K562 (cell line): ENCODE data around the gene GAPVD1. TPM values are rescaled to one million over a fixed set of nuclear protein-coding genes. Genes with fewer than 3 reads are reported as not detected.

ENCODE experiments used
- ATAC-seq: fragments of 200-7000 bp; cut with Tn5 transposase; 3 replicates; pipeline ENCODE4 v1.9.1; 2020; ENCODE audit warnings: moderate library complexity
- BruUV-seq: library from RNA; stranded (reverse); fragments of 400-500 nt; replicated peaks from 2 replicates; lab custom pipeline; 2021; lab: Mats Ljungman, UMichigan
- CTCF ChIA-PET: fragments of 300-600 bp; formaldehyde crosslinking; extraction: SDS; loops from one replicate; lab custom pipeline; 2021; ENCODE audit warnings: low intra/inter-chr PET ratio; lab: Yijun Ruan, JAX
- POLR2A ChIA-PET: fragments of 300-600, 350-650 bp; sonication (Branson Sonifier 250); formaldehyde crosslinking; extraction: SDS; loops from one replicate; lab custom pipeline; 2021; ENCODE audit warnings: antibody characterized with exemption, inconsistent platforms; lab: Yijun Ruan, JAX
- DNase-seq, 4 experiments: peaks; one replicate each; pipeline versions ENCODE4 v3.0.0 to v3.0.0-alpha.2; 2011 to 2018; ENCODE audit warnings: low spot score in 3 of 4, mixed read lengths in 3 of 4; ENCODE audit errors: extremely low read depth in 1 of 4
- FAIRE-seq: peaks from 2 replicates; lab custom pipeline; 2011; peaks lifted over from hg19 to GRCh38; lab: Jason Lieb, UNC
- H2AFZ ChIP-seq: 2 replicates; pipeline ENCODE4 v1.6.0; 2011; ENCODE audit warnings: low read depth, low read length, control low read depth, inconsistent platforms
- H3K27ac ChIP-seq: fragments of 200-600 bp; 3 replicates; pipeline ENCODE4 v1.8.0; 2011; ENCODE audit warnings: low read depth, mild to moderate bottlenecking, control low read depth, inconsistent platforms, low read length, moderate library complexity, mixed read lengths; ENCODE audit errors: extremely low read depth
- H3K27me3 ChIP-seq, 2 experiments: fragments of 300-600 bp in 1 of 2; 2 replicates in 1 of 2; 3 replicates in 1 of 2; pipeline versions ENCODE4 v1.6.0 to v1.8.0; 2011; ENCODE audit warnings: inconsistent platforms in 2 of 2, low read length in 2 of 2, mild to moderate bottlenecking in 1 of 2, mixed read lengths in 1 of 2, moderate library complexity in 1 of 2; ENCODE audit not compliant: control insufficient read depth in 2 of 2, insufficient read depth in 2 of 2
- H3K36me3 ChIP-seq: fragments of 300-600 bp; 3 replicates; pipeline ENCODE4 v1.8.0; 2011; ENCODE audit warnings: mild to moderate bottlenecking, low read length, inconsistent platforms; ENCODE audit not compliant: control insufficient read depth, insufficient read depth
- H3K4me1 ChIP-seq, 2 experiments: fragments of 200-600 bp in 1 of 2; replicated peaks in 1 of 2; 2 replicates in 1 of 2; 3 replicates in 1 of 2; pipeline versions ENCODE4 v1.5.1 to v1.8.0; 2011; ENCODE audit warnings: inconsistent platforms in 2 of 2, low read length in 2 of 2, mild to moderate bottlenecking in 1 of 2, mixed read lengths in 1 of 2, moderate library complexity in 1 of 2; ENCODE audit not compliant: control insufficient read depth in 2 of 2, insufficient read depth in 2 of 2
- H3K4me2 ChIP-seq: 2 replicates; pipeline ENCODE4 v1.6.1; 2011; ENCODE audit warnings: low read length, control low read depth, inconsistent platforms, mixed read lengths; ENCODE audit not compliant: insufficient read depth
- H3K4me3 ChIP-seq: fragments of 200-600 bp; sonication (generic), shearing (Covaris generic); 2 replicates; pipeline ENCODE4 v1.5.1; 2016; ENCODE audit warnings: control low read depth, inconsistent platforms
- H3K79me2 ChIP-seq: fragments of 200-600 bp; 3 replicates; pipeline ENCODE4 v1.8.0; 2011; ENCODE audit warnings: low read length, inconsistent platforms; ENCODE audit not compliant: control insufficient read depth, insufficient read depth
- H3K9ac ChIP-seq, 2 experiments: 2 replicates each; pipeline versions ENCODE4 v1.6.0 to v1.6.1; 2011; ENCODE audit warnings: low read depth in 2 of 2, low read length in 2 of 2, control low read depth in 1 of 2, inconsistent platforms in 1 of 2, mild to moderate bottlenecking in 1 of 2, mixed read lengths in 1 of 2; ENCODE audit not compliant: insufficient read depth in 1 of 2
- H3K9me1 ChIP-seq: one replicate; pipeline ENCODE4 v1.6.0; 2011; ENCODE audit warnings: inconsistent platforms, mild to moderate bottlenecking, low read length, moderate library complexity; ENCODE audit not compliant: control insufficient read depth, insufficient read depth
- H3K9me3 ChIP-seq: replicated peaks from 2 replicates; pipeline ENCODE4 v1.5.1; 2011; ENCODE audit warnings: low read depth, low read length, inconsistent platforms; ENCODE audit not compliant: control insufficient read depth, insufficient read depth
- H4K20me1 ChIP-seq: replicated peaks from 2 replicates; pipeline ENCODE4 v1.6.1; 2011; ENCODE audit warnings: low read length, inconsistent platforms, mixed read lengths; ENCODE audit not compliant: control insufficient read depth, insufficient read depth
- ARNT ChIP-seq, 2 experiments: fragments of 450-650 bp; IDR thresholded peaks; 2 replicates each; pipeline ENCODE4 v1.6.1; 2016; ENCODE audit warnings: mild to moderate bottlenecking in 1 of 2
- BRCA1 ChIP-seq, 2 experiments: fragments of 450-650 bp in 1 of 2; sonication (generic) in 1 of 2; formaldehyde crosslinking in 1 of 2; IDR thresholded peaks; 2 replicates each; pipeline versions ENCODE4 v1.5.0 to v1.6.1; 2017 to 2020; ENCODE audit warnings: mild to moderate bottlenecking in 1 of 2, missing genetic modification reagents in 1 of 2
- FOXJ2 ChIP-seq: fragments of 200-800 bp; sonication (Bioruptor generic); IDR thresholded peaks from 2 replicates; pipeline ENCODE4 v1.6.1; 2016; ENCODE audit warnings: missing genetic modification characterization, missing compliant biosample characterization
- LEF1 ChIP-seq: fragments of 450-650 bp; IDR thresholded peaks from 2 replicates; pipeline ENCODE4 v1.6.1; 2016; ENCODE audit warnings: mild to moderate bottlenecking
- MAFG ChIP-seq: fragments of 450-650 bp; conservative IDR thresholded peaks from 2 replicates; pipeline ENCODE4 v1.6.1; 2016; ENCODE audit warnings: missing genetic modification characterization, missing compliant biosample characterization
- MED1 ChIP-seq: sonication (generic); formaldehyde crosslinking; IDR thresholded peaks from 2 replicates; pipeline ENCODE4 v1.8.1; 2023; ENCODE audit warnings: missing genetic modification reagents, borderline replicate concordance
- NEUROD1 ChIP-seq: fragments of 150-350 bp; IDR thresholded peaks from 2 replicates; pipeline ENCODE4 v1.6.1; 2014; ENCODE audit warnings: borderline replicate concordance, low read length, low read depth; ENCODE audit not compliant: partially characterized antibody
- PHB ChIP-seq: fragments of 250-450 bp; sonication (Bioruptor Pico); IDR thresholded peaks from 2 replicates; pipeline ENCODE4 v1.5.0; 2021
- STAT6 ChIP-seq: sonication (generic); formaldehyde crosslinking; IDR thresholded peaks from 2 replicates; pipeline ENCODE4 v1.8.1; 2023; ENCODE audit warnings: mild to moderate bottlenecking, missing genetic modification reagents
- ZNF239 ChIP-seq: fragments of 250-450 bp; sonication (Bioruptor Pico); IDR thresholded peaks from 2 replicates; pipeline ENCODE4 v1.4.0; 2020; ENCODE audit warnings: mild to moderate bottlenecking
- WGBS: fragments of 100-300 bp; shearing (Covaris generic); methylation state at CpG from one replicate; pipeline ENCODE4 v1.1.6; 2016; ENCODE audit warnings: low coverage, mixed read lengths; ENCODE audit not compliant: insufficient coverage; ENCODE audit errors: missing lambda C conversion rate; 5-methylcytosine and 5-hydroxymethylcytosine counted together
- in situ Hi-C: fragments of 300-500 bp; cut with MboI; formaldehyde crosslinking; loops from 4 replicates; pipeline ENCODE4 v1.15.0; 2018; ENCODE audit warnings: inconsistent platforms, mixed read lengths
- intact Hi-C: fragments of 100-400 bp; cut with micrococcal nuclease; formaldehyde crosslinking; loops from 2 replicates; pipeline ENCODE4 v1.14.2; 2022
- polyA plus RNA-seq, 8 experiments: library from polyadenylated mRNA; depleted of rRNA in 4 of 8; stranded (reverse) in 5 of 8; unstranded in 3 of 8; fragments of >200 nt; fragmentation: Nextera tagmentation in 2 of 8; fragmentation: Illumina TruSeq in 1 of 8; extraction: Ambion mirVana in 2 of 8; extraction: Trizol in 1 of 8; gene quantifications; 2 replicates each; pipeline versions ENCODE4 v1.2.1 to v1.2.3, GENCODE V29; 2011 to 2014; ENCODE audit warnings: inconsistent platforms in 1 of 8, missing spikeins in 1 of 8
- total RNA-seq, 7 experiments: library from RNA; depleted of rRNA in 6 of 7; stranded (reverse); fragments of >200 nt in 6 of 7; fragmentation: Illumina TruSeq in 2 of 7; extraction: Trizol in 2 of 7; gene quantifications; 2 replicates each; pipeline versions ENCODE4 v1.2.1 to v1.2.3, GENCODE V29; 2011 to 2021; ENCODE audit warnings: low replicate concordance in 1 of 7

Gene GAPVD1
- total and polyA plus RNA-seq, 9 of the 15 experiments (the other 6 are each of a cell fraction or from before 2014, with no cell fraction given) = 9.5 to 66.1 (median 45.5) TPM

GRCh38 chr9:125359011-125359410 lies 97.4 kb downstream of the GAPVD1 start:
- H3K4me3 ChIP-seq = no peak overlapping the region
- BruUV-seq = no TSS peak
- ATAC-seq (no peak), FAIRE-seq (no peak), DNase-seq (no peak)
- H3K9ac ChIP-seq = no peak overlapping the region
- no peaks in the 10 kb centered on the region for H3K9me3 ChIP-seq
- no peaks in the 10 kb centered on the region for H3K79me2 ChIP-seq
- POLR2A ChIA-PET = interaction anchor here (0.7 kb wide), 1 partner anchor 124 kb away, joined by 3 read pairs; no protein-coding TSS in a partner anchor
- no peak overlapping the region for H2AFZ ChIP-seq
- 43% methylated on average over 1 of the region's 1 CpG for WGBS
- in situ Hi-C loops (no loop called here), intact Hi-C loops (no loop called here)
- no peak overlapping the region for H3K27ac ChIP-seq
- CTCF ChIA-PET = no interaction called here
- H3K4me2 ChIP-seq = no peak overlapping the region
- peaks cover 89% of the 10 kb centered on the region for H3K36me3 ChIP-seq
- H3K4me1 ChIP-seq = no peaks in the 10 kb centered on the region
- no peaks in the 10 kb centered on the region for H3K9me1 ChIP-seq
- H4K20me1 ChIP-seq = no peaks in the 10 kb centered on the region
- no peak for TF ChIP-seq ARNT (IDR thresholded peaks at IDR 0.05)
- TF ChIP-seq LEF1 = no peak
- TF ChIP-seq MAFG = no peak
- no peak for TF ChIP-seq NEUROD1
- TF ChIP-seq BRCA1 (IDR thresholded peaks at IDR 0.05) = no peak
- TF ChIP-seq BRCA1 (CRISPR knock-in tag; IDR thresholded peaks at IDR 0.05) = no peak
- no peak for TF ChIP-seq MED1 (CRISPR knock-in tag)
- no peak for TF ChIP-seq STAT6 (CRISPR knock-in tag)
- no peak for TF ChIP-seq FOXJ2 (tag)
- no peak for TF ChIP-seq PHB (CRISPR knock-in tag)
- no peak for TF ChIP-seq ZNF239 (CRISPR knock-in tag)
- no peaks in the 10 kb centered on the region for H3K27me3 ChIP-seq
